ENCODE data around the gene STAT3. TPM values are rescaled to one million over a fixed set of nuclear protein-coding genes. Genes with fewer than 3 reads are reported as not detected.
"Not testable (repeated sequence)": the region's sequence is repeated elsewhere in the genome, so short reads cannot be mapped to it uniquely, and the experiment has no call there.

Gene STAT3
- polyA plus RNA-seq, 3 donors from 2014 or later: 110 to 205 (median 127) TPM

DNA sequence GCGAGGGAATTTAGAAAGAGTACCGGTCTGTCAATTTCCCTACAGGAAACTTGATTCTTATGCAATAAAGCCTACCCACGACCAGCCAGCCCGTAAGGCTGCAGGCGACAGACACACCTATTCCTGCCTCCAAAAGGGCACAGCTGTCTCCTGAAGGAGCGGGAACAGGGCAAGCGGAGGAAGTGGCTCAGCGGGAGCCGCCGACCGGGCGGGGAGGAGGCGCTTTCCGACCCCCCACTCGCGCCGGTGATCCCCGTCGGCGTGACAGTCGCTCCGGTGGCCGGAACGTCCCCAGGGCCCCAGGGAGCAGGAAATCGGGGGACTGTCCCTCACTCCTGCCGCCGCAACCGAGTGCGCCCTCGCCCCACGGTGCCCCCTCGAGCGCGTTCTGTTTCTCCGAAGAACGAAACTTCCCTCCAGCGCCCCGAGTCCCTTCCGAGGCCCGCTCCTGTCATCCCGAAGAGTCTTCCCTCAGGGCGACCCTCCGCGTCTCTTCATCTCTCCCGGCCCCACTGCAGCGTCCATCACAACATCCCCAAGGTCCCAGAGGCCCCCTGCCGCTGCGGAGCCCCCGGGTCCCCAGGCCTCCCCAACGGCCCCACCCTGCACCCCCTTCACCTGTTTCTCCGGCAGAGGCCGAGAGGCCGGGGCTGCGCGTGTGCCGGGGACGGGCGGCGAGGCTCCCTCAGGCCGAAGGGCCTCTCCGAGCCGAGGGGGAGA lies 421 bp downstream of the STAT3 start:
- peak in 1 of 3 donors; percentile 42 for DNase-seq
- Mint-ChIP-seq H3K27me3 (ENCODE audit: low read depth in 3 of 3) (peaks cover 10 to 19% (median 10%) of the 10 kb centered on the region in 3 donors), H3K27ac (peak overlapping the region; percentile 100), H3K9me3 (no peaks in the 10 kb centered on the region), H3K36me3 (peaks cover 0 to 3% (median 0%) of the 10 kb centered on the region in 3 donors), H3K4me3 (peak overlapping the region; percentile 97 to 99 (median 97)), H3K4me1 (peaks cover 35 to 58% of the 10 kb centered on the region in 2 donors)

- Mint-ChIP-seq H3K36me3 (peaks cover 0 to 3% (median 0%) of the 10 kb centered on the region in 3 donors), H3K4me3 (peak overlapping the region; percentile 97 to 99 (median 97)), H3K27ac (peak overlapping the region; percentile 88 to 100 (median 100)), H3K27me3 (ENCODE audit: low read depth in 3 of 3) (peaks cover 10 to 19% (median 12%) of the 10 kb centered on the region in 3 donors), H3K4me1 (peaks cover 39 to 64% of the 10 kb centered on the region in 2 donors), H3K9me3 (no peaks in the 10 kb centered on the region)
- DNase-seq: peak in 1 of 3 donors; percentile 34
Measured at GRCh38 chr17:42386777-42387657, 1.2 kb downstream of the STAT3 start.

- no peak overlapping the region for H3K4me3 Mint-ChIP-seq
- H3K27me3 Mint-ChIP-seq (ENCODE audit: low read depth in 3 of 3): peaks cover 0 to 4% (median 0%) of the 10 kb centered on the region in 3 donors
- DNase-seq: no peak
- peaks cover 0 to 6% (median 3%) of the 10 kb centered on the region in 3 donors for H3K36me3 Mint-ChIP-seq
- H3K4me1 Mint-ChIP-seq: peaks cover 53 to 81% of the 10 kb centered on the region in 2 donors
- H3K27ac Mint-ChIP-seq: peak overlapping the region in 3 of 6 donors; percentile 2 to 62 (median 51)
- no peaks in the 10 kb centered on the region for H3K9me3 Mint-ChIP-seq
Measured at GRCh38 chr17:42381898-42382297, 6.3 kb downstream of the STAT3 start.

- Mint-ChIP-seq H3K4me3 (no peak overlapping the region), H3K4me1 (peaks cover 43 to 72% of the 10 kb centered on the region in 2 donors), H3K36me3 (peaks cover 0 to 6% (median 3%) of the 10 kb centered on the region in 3 donors), H3K27me3 (ENCODE audit: low read depth in 3 of 3) (peaks cover 0 to 4% (median 0%) of the 10 kb centered on the region in 3 donors), H3K27ac (no peak overlapping the region), H3K9me3 (no peaks in the 10 kb centered on the region)
- DNase-seq: no peak
Measured at GRCh38 chr17:42380935-42381334, 7.3 kb downstream of the STAT3 start.

GRCh38 chr17:42378959-42379594 lies 9.2 kb downstream of the STAT3 start:
- peaks cover 38 to 66% of the 10 kb centered on the region in 2 donors for H3K4me1 Mint-ChIP-seq
- H3K9me3 Mint-ChIP-seq: no peaks in the 10 kb centered on the region
- peaks cover 0 to 4% (median 0%) of the 10 kb centered on the region in 3 donors for H3K27me3 Mint-ChIP-seq (ENCODE audit: low read depth in 3 of 3)
- DNase-seq: peak in 1 of 3 donors; percentile 24
- peak overlapping the region; percentile 75 to 81 (median 81) for H3K4me3 Mint-ChIP-seq
- H3K36me3 Mint-ChIP-seq: peaks cover 0 to 6% (median 0%) of the 10 kb centered on the region in 3 donors
- peak overlapping the region; percentile 77 to 92 (median 86) for H3K27ac Mint-ChIP-seq

DNA sequence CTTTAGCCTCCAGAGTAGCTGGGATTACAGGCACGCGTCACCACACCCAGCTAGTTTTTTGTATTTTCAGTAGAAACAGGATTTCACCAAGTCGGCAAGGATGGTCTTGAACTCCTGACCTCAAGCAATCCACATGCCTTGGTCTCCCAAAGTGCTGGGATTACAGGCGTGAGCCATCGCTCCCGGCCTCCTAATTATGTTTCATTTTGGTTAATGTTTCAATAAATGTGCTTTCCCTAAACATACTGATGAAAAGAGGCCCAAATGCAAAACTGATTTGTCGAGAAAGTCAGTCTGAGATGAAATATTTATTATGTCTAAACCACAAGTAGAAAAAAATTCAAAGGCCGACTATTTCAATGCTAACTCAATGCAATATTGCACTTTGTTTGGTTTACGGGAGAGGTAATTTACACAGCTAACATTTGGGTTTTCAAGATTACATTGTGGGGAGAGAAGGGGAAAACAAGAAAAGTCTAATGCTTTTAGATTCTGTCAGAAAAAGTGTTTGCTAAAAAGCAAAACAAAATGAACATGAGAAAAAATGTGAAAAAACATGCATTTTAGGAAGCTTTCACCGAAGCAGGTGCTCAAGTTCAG lies 9.8 kb downstream of the STAT3 start:
- peaks cover 0 to 4% (median 0%) of the 10 kb centered on the region in 3 donors for H3K27me3 Mint-ChIP-seq (ENCODE audit: low read depth in 3 of 3)
- DNase-seq: no peak
- H3K4me1 Mint-ChIP-seq: peaks cover 36 to 61% of the 10 kb centered on the region in 2 donors
- no peaks in the 10 kb centered on the region for H3K9me3 Mint-ChIP-seq
- H3K27ac Mint-ChIP-seq: peak overlapping the region; percentile 77 to 92 (median 86)
- H3K36me3 Mint-ChIP-seq: peaks cover 0 to 6% (median 0%) of the 10 kb centered on the region in 3 donors
- H3K4me3 Mint-ChIP-seq: peak overlapping the region; percentile 75 to 81 (median 81)

DNA sequence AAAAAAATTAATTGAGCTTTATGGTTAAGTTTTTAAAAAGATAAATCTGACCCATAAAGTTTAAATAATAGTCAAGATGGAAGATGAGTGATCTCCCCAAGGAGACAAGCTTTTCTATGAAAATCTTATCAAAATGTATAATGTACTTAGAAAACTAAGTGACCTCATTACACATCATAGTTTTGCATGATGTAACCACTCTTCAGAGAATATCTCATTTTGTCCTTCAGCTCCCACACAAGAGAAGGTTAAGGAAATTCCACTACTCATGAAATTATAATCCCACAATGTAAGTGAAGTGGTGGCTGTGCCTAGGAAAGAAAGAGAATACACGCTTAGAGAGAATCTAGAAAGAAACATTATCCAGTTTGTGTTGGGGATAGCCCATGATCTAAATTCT lies 14.3 kb downstream of the STAT3 start:
- DNase-seq: no peak
- Mint-ChIP-seq H3K27me3 (ENCODE audit: low read depth in 3 of 3) (peaks cover 0 to 3% (median 0%) of the 10 kb centered on the region in 3 donors), H3K4me1 (peaks cover 43 to 56% of the 10 kb centered on the region in 2 donors), H3K4me3 (no peak overlapping the region), H3K27ac (no peak overlapping the region), H3K36me3 (peaks cover 5 to 10% (median 9%) of the 10 kb centered on the region in 3 donors), H3K9me3 (no peaks in the 10 kb centered on the region)

DNA sequence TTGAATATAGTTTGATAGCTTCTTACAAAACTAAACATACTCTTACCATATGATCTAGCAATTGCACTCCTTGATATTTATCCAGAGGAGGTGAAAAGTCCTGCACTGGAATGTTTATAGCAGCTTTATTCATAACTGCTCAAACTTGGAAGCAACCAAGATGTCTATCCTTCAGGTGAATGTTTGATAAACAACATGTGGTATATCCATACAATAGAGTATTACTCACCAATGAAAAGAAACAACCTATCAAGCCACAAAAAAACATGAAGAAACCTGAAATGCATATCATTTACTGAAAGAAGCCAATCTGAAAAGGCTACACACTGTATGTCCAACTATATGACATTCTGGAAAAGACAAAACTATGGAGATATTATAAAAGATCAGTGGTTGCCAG lies 16.1 kb downstream of the STAT3 start:
- no peaks in the 10 kb centered on the region for H3K9me3 Mint-ChIP-seq
- peaks cover 0 to 3% (median 2%) of the 10 kb centered on the region in 3 donors for H3K27me3 Mint-ChIP-seq (ENCODE audit: low read depth in 3 of 3)
- no peak overlapping the region for H3K27ac Mint-ChIP-seq
- no peak overlapping the region for H3K4me3 Mint-ChIP-seq
- H3K4me1 Mint-ChIP-seq: peaks cover 47 to 56% of the 10 kb centered on the region in 2 donors
- peaks cover 5 to 14% (median 10%) of the 10 kb centered on the region in 3 donors for H3K36me3 Mint-ChIP-seq
- no peak for DNase-seq

- peaks cover 5 to 18% (median 14%) of the 10 kb centered on the region in 3 donors for H3K36me3 Mint-ChIP-seq
- H3K27me3 Mint-ChIP-seq (ENCODE audit: low read depth in 3 of 3): not testable (repeated sequence)
Measured at GRCh38 chr17:42368797-42369561, 19.3 kb downstream of the STAT3 start.

DNA sequence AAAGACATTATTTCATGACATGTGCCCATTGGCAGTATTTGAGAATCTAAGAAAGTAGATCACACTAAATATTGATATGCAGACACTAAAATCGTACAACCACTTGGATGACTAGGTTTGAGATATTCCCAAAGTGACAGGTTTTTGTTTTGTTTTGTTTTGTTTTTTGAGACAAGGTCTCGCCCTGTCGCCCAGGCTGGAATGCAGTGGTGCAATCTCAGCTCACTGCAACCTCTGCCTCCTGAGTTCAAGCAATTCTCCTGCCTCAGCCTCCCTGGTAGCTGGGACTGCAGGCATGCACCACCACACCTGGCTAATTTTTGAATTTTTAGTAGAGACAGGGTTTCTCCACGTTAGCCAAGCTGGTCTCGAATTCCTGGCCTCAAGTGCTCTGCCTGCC lies 19.9 kb downstream of the STAT3 start:
- not testable (repeated sequence) for H3K27me3 Mint-ChIP-seq (ENCODE audit: low read depth in 3 of 3); H3K27ac Mint-ChIP-seq; DNase-seq; H3K9me3 Mint-ChIP-seq
- Mint-ChIP-seq H3K4me1 (peaks cover 75 to 78% of the 10 kb centered on the region in 2 donors), H3K36me3 (peaks cover 5 to 18% (median 14%) of the 10 kb centered on the region in 3 donors), H3K4me3 (peak overlapping the region; percentile 68 to 82 (median 79))

More at GRCh38 chr17:42368797-42369561, 19.3 kb downstream of the STAT3 start:
- peaks cover 68 to 71% of the 10 kb centered on the region in 2 donors for H3K4me1 Mint-ChIP-seq
- peak; percentile 22 to 32 (median 25) for DNase-seq
- peak overlapping the region; percentile 68 to 82 (median 79) for H3K4me3 Mint-ChIP-seq
- not testable (repeated sequence) for H3K9me3 Mint-ChIP-seq
- H3K27ac Mint-ChIP-seq: peak overlapping the region in 3 of 6 donors; percentile 29 to 45 (median 35)

DNA sequence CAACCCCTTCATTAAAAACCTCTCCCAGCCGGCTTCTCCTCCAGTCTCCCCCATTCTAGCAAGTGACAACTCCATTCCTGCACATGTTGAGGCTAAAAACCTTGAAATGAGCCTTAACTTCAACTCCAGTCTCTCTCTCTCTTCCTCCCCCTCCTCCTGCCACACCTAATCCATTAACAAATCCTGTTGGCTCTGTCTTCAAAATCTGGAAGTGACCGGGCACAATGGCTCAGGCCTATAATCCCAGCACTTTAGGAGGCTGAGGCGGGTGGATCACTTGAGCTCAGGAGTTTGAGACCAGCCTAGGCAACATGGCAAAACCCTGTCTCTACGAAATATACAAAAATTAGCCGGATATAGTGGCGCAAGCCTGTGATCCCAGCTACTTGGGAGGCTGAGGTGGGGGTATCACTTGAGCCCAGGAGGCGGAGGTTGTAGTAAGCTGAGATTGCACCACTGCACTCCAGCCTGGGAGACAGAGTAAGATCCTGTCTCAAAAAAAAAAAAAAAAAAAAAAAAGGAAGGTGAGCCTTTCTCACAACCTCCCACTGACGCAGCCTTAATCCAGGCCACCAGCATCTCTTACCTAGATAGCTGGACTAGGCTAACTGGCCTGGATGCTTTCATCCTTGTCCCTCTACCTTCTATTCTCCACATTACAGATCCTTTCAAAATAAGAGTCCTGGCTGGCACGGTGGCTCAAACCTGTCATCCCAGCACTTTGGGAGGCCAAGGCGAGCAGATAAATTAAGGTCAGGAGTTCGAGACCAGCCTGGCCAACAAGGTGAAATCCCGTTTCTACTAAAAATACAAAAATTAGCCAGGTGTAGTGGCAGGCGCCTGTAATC lies 21.8 kb downstream of the STAT3 start:
- not testable (repeated sequence) for H3K27me3 Mint-ChIP-seq (ENCODE audit: low read depth in 3 of 3); H3K27ac Mint-ChIP-seq; DNase-seq; H3K9me3 Mint-ChIP-seq
- Mint-ChIP-seq H3K4me1 (peaks cover 90% of the 10 kb centered on the region in 2 donors), H3K4me3 (peak overlapping the region in 2 of 5 donors; percentile 1 to 5), H3K36me3 (peaks cover 5 to 14% (median 8%) of the 10 kb centered on the region in 3 donors)
